HEK293 (cell line): ENCODE data around the gene ZFR2.

Experiments
- CTCF ChIA-PET: fragments of 350-600 bp; formaldehyde crosslinking; extraction: SDS; loops from one replicate; lab custom pipeline; 2021; ENCODE audit warnings: antibody characterized with exemption; lab: Yijun Ruan, JAX
- POLR2A ChIA-PET: fragments of 300-600 bp; formaldehyde crosslinking; extraction: SDS; loops from one replicate; lab custom pipeline; 2020; ENCODE audit warnings: antibody characterized with exemption, inconsistent platforms; lab: Yijun Ruan, JAX
- H3K27ac ChIP-seq: fragments of 200-500 bp; sonication (Bioruptor generic); 2 replicates; pipeline ENCODE4 v1.5.1; 2014; ENCODE audit warnings: low read depth, low read length, control low read depth, inconsistent platforms; ENCODE audit errors: extremely low read depth
- H3K36me3 ChIP-seq, 2 experiments: fragments of 200-500 bp in 1 of 2; sonication (Bioruptor generic) in 1 of 2; 1 replicate in 1 of 2; 2 replicates in 1 of 2; pipeline ENCODE4 v1.5.1; 2014 to 2017; ENCODE audit warnings: inconsistent platforms in 2 of 2, low read length in 2 of 2; ENCODE audit not compliant: control insufficient read depth in 2 of 2, insufficient read depth in 1 of 2
- H3K4me1 ChIP-seq: fragments of 200-500 bp; sonication (Bioruptor generic); 2 replicates; pipeline ENCODE4 v1.5.1; 2014; ENCODE audit warnings: mild to moderate bottlenecking, low read length, inconsistent platforms; ENCODE audit not compliant: control insufficient read depth, insufficient read depth
- H3K4me3 ChIP-seq: 2 replicates; pipeline ENCODE4 v1.5.1; 2011; ENCODE audit warnings: low read depth, mild to moderate bottlenecking, control low read depth, low read length, moderate library complexity
- H3K9me3 ChIP-seq: fragments of 200-500 bp; sonication (Bioruptor generic); 2 replicates; pipeline ENCODE4 v1.5.1; 2014; ENCODE audit warnings: low read depth, low read length, inconsistent platforms; ENCODE audit not compliant: control insufficient read depth, insufficient read depth
- GFI1B ChIP-seq: fragments of 450-650 bp; formaldehyde crosslinking; IDR thresholded peaks from 2 replicates; pipeline ENCODE4 v1.5.1; 2016; ENCODE audit warnings: missing biosample characterization, missing genetic modification characterization
- HOXC10 ChIP-seq: sonication (generic); formaldehyde crosslinking; IDR thresholded peaks from 2 replicates; pipeline ENCODE4 v1.8.1; 2023; ENCODE audit warnings: mild to moderate bottlenecking, missing genetic modification reagents
- SCRT1 ChIP-seq: fragments of 450-650 bp; formaldehyde crosslinking; IDR thresholded peaks from 2 replicates; pipeline ENCODE4 v1.5.1; 2016; ENCODE audit warnings: missing biosample characterization, missing genetic modification characterization, borderline replicate concordance
- SCRT2 ChIP-seq: fragments of 450-650 bp; formaldehyde crosslinking; IDR thresholded peaks from 2 replicates; pipeline ENCODE4 v1.5.1; 2016; ENCODE audit warnings: missing biosample characterization, missing genetic modification characterization
- ZBTB21 ChIP-seq: fragments of 450-650 bp; formaldehyde crosslinking; IDR thresholded peaks from 2 replicates; pipeline ENCODE4 v1.5.1; 2017; ENCODE audit warnings: missing biosample characterization, missing genetic modification characterization
- ZBTB44 ChIP-seq: fragments of 450-650 bp; IDR thresholded peaks from 2 replicates; pipeline ENCODE4 v1.5.1; 2018; ENCODE audit warnings: missing biosample characterization, mild to moderate bottlenecking, missing genetic modification characterization
- ZFP41 ChIP-seq: fragments of 450-650 bp; formaldehyde crosslinking; IDR thresholded peaks from 2 replicates; pipeline ENCODE4 v1.5.1; 2016; ENCODE audit warnings: missing biosample characterization, missing genetic modification characterization, borderline replicate concordance
- ZNF112 ChIP-seq: fragments of 450-650 bp; formaldehyde crosslinking; IDR thresholded peaks from 2 replicates; pipeline ENCODE4 v1.5.0; 2017; ENCODE audit warnings: missing biosample characterization, missing genetic modification characterization
- ZNF146 ChIP-seq: fragments of 450-650 bp; formaldehyde crosslinking; IDR thresholded peaks from 2 replicates; pipeline ENCODE4 v1.5.1; 2016; ENCODE audit warnings: missing biosample characterization, missing genetic modification characterization
- ZNF184 ChIP-seq: fragments of 450-650 bp; IDR thresholded peaks from 2 replicates; pipeline ENCODE4 v1.5.1; 2018; ENCODE audit warnings: missing biosample characterization, mild to moderate bottlenecking, missing genetic modification characterization
- ZNF518A ChIP-seq: fragments of 450-650 bp; formaldehyde crosslinking; conservative IDR thresholded peaks from 2 replicates; pipeline ENCODE4 v1.5.1; 2016; ENCODE audit warnings: low read depth, missing biosample characterization, missing genetic modification characterization
- ZNF548 ChIP-seq: fragments of 450-650 bp; formaldehyde crosslinking; IDR thresholded peaks from 2 replicates; pipeline ENCODE4 v1.5.1; 2016; ENCODE audit warnings: missing biosample characterization, missing genetic modification characterization
- ZNF561 ChIP-seq: fragments of 450-650 bp; IDR thresholded peaks from 2 replicates; pipeline ENCODE4 v1.5.1; 2018; ENCODE audit warnings: missing biosample characterization, missing genetic modification characterization, borderline replicate concordance
- ZNF596 ChIP-seq: fragments of 450-650 bp; IDR thresholded peaks from 2 replicates; pipeline ENCODE4 v1.5.0; 2018; ENCODE audit warnings: missing biosample characterization, mild to moderate bottlenecking, missing genetic modification characterization, moderate library complexity
- ZNF610 ChIP-seq: fragments of 450-650 bp; formaldehyde crosslinking; IDR thresholded peaks from 2 replicates; pipeline ENCODE4 v1.5.1; 2016; ENCODE audit warnings: missing biosample characterization, missing genetic modification characterization, borderline replicate concordance
- ZNF639 ChIP-seq: fragments of 450-650 bp; formaldehyde crosslinking; IDR thresholded peaks from 2 replicates; pipeline ENCODE4 v1.5.1; 2016; ENCODE audit warnings: missing biosample characterization, missing genetic modification characterization
- ZNF768 ChIP-seq: fragments of 450-650 bp; formaldehyde crosslinking; IDR thresholded peaks from 2 replicates; pipeline ENCODE4 v1.5.1; 2018; ENCODE audit warnings: missing biosample characterization, mild to moderate bottlenecking, missing genetic modification characterization
- ZSCAN5A ChIP-seq: fragments of 450-650 bp; formaldehyde crosslinking; IDR thresholded peaks from 2 replicates; pipeline ENCODE4 v1.5.1; 2016; ENCODE audit warnings: missing biosample characterization, missing genetic modification characterization

The ZFR2 gene

GRCh38 chr19:3803986-3804385, 64.9 kb downstream of the ZFR2 start:
- Histone ChIP-seq H3K36me3 (no peaks in the 10 kb centered on the region), H3K9me3 (no peaks in the 10 kb centered on the region), H3K4me3 (no peak overlapping the region), H3K27ac (no peak overlapping the region), H3K4me1 (peaks cover 2% of the 10 kb centered on the region; the same call in 1 of the 2 replicates)
- no peak for TF ChIP-seq ZNF561 (tag by site-specific recombination)
- no peak for TF ChIP-seq ZNF184
- TF ChIP-seq ZBTB21: no peak
- no peak for TF ChIP-seq ZNF518A (tag by site-specific recombination)
- TF ChIP-seq ZFP41 (tag by site-specific recombination): no peak
- no peak for TF ChIP-seq HOXC10
- TF ChIP-seq SCRT1 (tag by site-specific recombination): no peak
- no peak for TF ChIP-seq ZNF596
- TF ChIP-seq ZNF112 (tag by site-specific recombination): no peak
- TF ChIP-seq ZNF768 (tag by site-specific recombination): no peak
- TF ChIP-seq ZNF548 (tag by site-specific recombination): no peak
- TF ChIP-seq ZNF146: no peak
- TF ChIP-seq ZNF639 (tag by site-specific recombination): no peak
- no peak for TF ChIP-seq ZSCAN5A (tag by site-specific recombination)
- TF ChIP-seq ZNF610 (tag by site-specific recombination): no peak
- no peak for TF ChIP-seq SCRT2 (tag by site-specific recombination)
- ChIA-PET CTCF (interaction anchor here (0.8 kb wide), 1 partner anchor 18 kb away, joined by 3 read pairs; no protein-coding TSS in a partner anchor), POLR2A (no interaction called here)

GRCh38 chr19:3803114-3803888, 65.5 kb downstream of the ZFR2 start:
- H3K4me1 ChIP-seq: peaks cover 2% of the 10 kb centered on the region; the same call in 1 of the 2 replicates
- POLR2A ChIA-PET: no interaction called here
- CTCF ChIA-PET: interaction anchor here (0.8 kb wide), 1 partner anchor 19 kb away, joined by 3 read pairs; no protein-coding TSS in a partner anchor

More at GRCh38 chr19:3803114-3803888, 65.5 kb downstream of the ZFR2 start:
- H3K4me3 ChIP-seq: no peak overlapping the region
- H3K27ac ChIP-seq: no peak overlapping the region
- TF ChIP-seq ZBTB44 (tag by site-specific recombination) (no peak), GFI1B (no peak)
- TF ChIP-seq, all 188 proteins: peak for 0
- Histone ChIP-seq H3K36me3 (no peaks in the 10 kb centered on the region), H3K9me3 (no peaks in the 10 kb centered on the region)
